GM12878 (cell line): Measurements from ENCODE around the gene LKAAEAR1. TPM values are rescaled to one million over a fixed set of nuclear protein-coding genes. Genes with fewer than 3 reads are reported as not detected.

Source experiments
- ATAC-seq: fragments of 200-7000 bp; cut with Tn5 transposase; 3 replicates; pipeline ENCODE4 v1.9.1; 2020; ENCODE audit warnings: mild to moderate bottlenecking, moderate library complexity
- BruUV-seq: library from RNA; stranded (reverse); fragments of 400-500 nt; replicated peaks from 2 replicates; lab custom pipeline; 2021; lab: Mats Ljungman, UMichigan
- CTCF ChIA-PET: fragments of 300-600 bp; sonication (Branson Sonifier 250); formaldehyde crosslinking; extraction: SDS; loops from one replicate; lab custom pipeline; 2021; ENCODE audit warnings: inconsistent platforms; lab: Yijun Ruan, JAX
- POLR2A ChIA-PET: fragments of 350-600 bp; formaldehyde crosslinking; extraction: SDS; loops from one replicate; lab custom pipeline; 2021; ENCODE audit warnings: inconsistent platforms; lab: Charles Lee
- RAD21 ChIA-PET: fragments of 300-600 bp; sonication (Branson Sonifier 250); formaldehyde crosslinking; loops from one replicate; lab custom pipeline; 2023; ENCODE audit warnings: antibody characterized with exemption; ENCODE audit not compliant: unreplicated experiment; lab: Charles Lee
- SMC1A ChIA-PET: fragments of 300-600 bp; sonication (Branson Sonifier 250); formaldehyde crosslinking; loops from one replicate; lab custom pipeline; 2023; ENCODE audit not compliant: unreplicated experiment, uncharacterized antibody; lab: Charles Lee
- DNase-seq: peaks from one replicate; pipeline ENCODE4 v3.0.0-alpha.2; 2011; ENCODE audit warnings: low read depth, low spot score
- FAIRE-seq: peaks from 3 replicates; lab custom pipeline; 2011; peaks lifted over from hg19 to GRCh38; lab: Jason Lieb, UNC
- H2AFZ ChIP-seq: 2 replicates; pipeline ENCODE4 v1.6.0; 2011; ENCODE audit warnings: low read depth, low read length, control low read depth; ENCODE audit not compliant: control insufficient read depth
- H3K27ac ChIP-seq: 2 replicates; pipeline ENCODE4 v1.5.1; 2011; ENCODE audit warnings: control low read depth; ENCODE audit not compliant: control insufficient read depth, insufficient read depth
- H3K27me3 ChIP-seq, 2 experiments: replicated peaks in 1 of 2; 2 replicates each; pipeline versions ENCODE4 v1.6.0 to v1.6.1; 2011; ENCODE audit warnings: low read length in 1 of 2; ENCODE audit not compliant: control insufficient read depth in 2 of 2, insufficient read depth in 2 of 2
- H3K36me3 ChIP-seq, 2 experiments: 2 replicates each; pipeline ENCODE4 v1.5.1; 2011; ENCODE audit warnings: low read length in 1 of 2; ENCODE audit not compliant: control insufficient read depth in 2 of 2, insufficient read depth in 2 of 2
- H3K4me1 ChIP-seq: 2 replicates; pipeline ENCODE4 v1.6.1; 2011; ENCODE audit warnings: mild to moderate bottlenecking, low read length, moderate library complexity, mixed read lengths; ENCODE audit not compliant: control insufficient read depth, insufficient read depth
- H3K4me2 ChIP-seq: 2 replicates; pipeline ENCODE4 v1.6.0; 2011; ENCODE audit warnings: control low read depth; ENCODE audit not compliant: control insufficient read depth, insufficient read depth
- H3K4me3 ChIP-seq: fragments of 200-600 bp; sonication (generic); 2 replicates; pipeline ENCODE4 v1.5.1; 2016
- H3K79me2 ChIP-seq: 2 replicates; pipeline ENCODE4 v1.6.0; 2011; ENCODE audit warnings: low read length; ENCODE audit not compliant: control insufficient read depth, insufficient read depth
- H3K9ac ChIP-seq: 2 replicates; pipeline ENCODE4 v1.8.0; 2011; ENCODE audit warnings: low read length, control low read depth, mixed read lengths; ENCODE audit not compliant: control insufficient read depth, insufficient read depth
- H3K9me3 ChIP-seq: replicated peaks from 3 replicates; pipeline ENCODE4 v1.5.1; 2011; ENCODE audit warnings: mild to moderate bottlenecking, low read length; ENCODE audit not compliant: control insufficient read depth, insufficient read depth
- H4K20me1 ChIP-seq: 2 replicates; pipeline ENCODE4 v1.6.0; 2011; ENCODE audit not compliant: control insufficient read depth, insufficient read depth
- BACH1 ChIP-seq: fragments of 450-650 bp; IDR thresholded peaks from 2 replicates; pipeline ENCODE4 v1.6.1; 2017; ENCODE audit warnings: mild to moderate bottlenecking, borderline replicate concordance
- BHLHE40 ChIP-seq, 2 experiments: fragments of 450-650 bp in 1 of 2; IDR thresholded peaks; 2 replicates each; pipeline ENCODE4 v1.6.1; 2011 to 2017; ENCODE audit warnings: low read depth in 2 of 2, borderline replicate concordance in 1 of 2, improper control_type of control experiment in 1 of 2, low read length in 1 of 2, mild to moderate bottlenecking in 1 of 2
- CHD4 ChIP-seq: fragments of 200-600 bp; sonication (generic); IDR thresholded peaks from 2 replicates; pipeline ENCODE4 v1.6.1; 2016; ENCODE audit warnings: mild to moderate bottlenecking
- HCFC1 ChIP-seq: fragments of 150-350 bp; IDR thresholded peaks from 2 replicates; pipeline ENCODE4 v1.6.1; 2014; ENCODE audit warnings: low read length
- HDAC6 ChIP-seq: fragments of 200-600 bp; sonication (generic); IDR thresholded peaks from one replicate; pipeline ENCODE4 v1.8.0; 2017; ENCODE audit warnings: antibody characterized with exemption; ENCODE audit not compliant: unreplicated experiment
- HDGF ChIP-seq: fragments of 450-650 bp; IDR thresholded peaks from 2 replicates; pipeline ENCODE4 v1.6.1; 2016; ENCODE audit warnings: antibody characterized with exemption
- MTA3 ChIP-seq: IDR thresholded peaks from 2 replicates; pipeline ENCODE4 v1.6.1; 2012; ENCODE audit warnings: low read length, inconsistent platforms, borderline replicate concordance
- MXI1 ChIP-seq: fragments of 150-350 bp; IDR thresholded peaks from 2 replicates; pipeline ENCODE4 v1.6.1; 2011; ENCODE audit warnings: low read depth, mild to moderate bottlenecking, inconsistent platforms, low read length, improper control_type of control experiment
- NFIC ChIP-seq: IDR thresholded peaks from 2 replicates; pipeline ENCODE4 v1.6.1; 2012; ENCODE audit warnings: low read depth, mild to moderate bottlenecking, inconsistent platforms, low read length, moderate library complexity
- NFXL1 ChIP-seq: fragments of 450-650 bp; IDR thresholded peaks from 2 replicates; pipeline ENCODE4 v1.6.1; 2017; ENCODE audit warnings: antibody characterized with exemption, mild to moderate bottlenecking, borderline replicate concordance
- NR2F1 ChIP-seq: fragments of 450-650 bp; conservative IDR thresholded peaks from 2 replicates; pipeline ENCODE4 v1.6.1; 2017; ENCODE audit warnings: mild to moderate bottlenecking
- POLR2A ChIP-seq: IDR thresholded peaks from 2 replicates; pipeline ENCODE4 v1.6.1; 2011; ENCODE audit warnings: low read depth, mild to moderate bottlenecking, low read length
- PRDM15 ChIP-seq: fragments of 450-650 bp; formaldehyde crosslinking; IDR thresholded peaks from 2 replicates; pipeline ENCODE4 v1.4.0; 2020; ENCODE audit warnings: mild to moderate bottlenecking, moderate library complexity
- RB1 ChIP-seq: fragments of 450-650 bp; formaldehyde crosslinking; IDR thresholded peaks from 2 replicates; pipeline ENCODE4 v1.6.1; 2017; ENCODE audit warnings: mild to moderate bottlenecking, borderline replicate concordance
- RCOR1 ChIP-seq: conservative IDR thresholded peaks from 2 replicates; pipeline ENCODE4 v1.6.1; 2012; ENCODE audit warnings: low read depth, low read length, improper control_type of control experiment
- SREBF2 ChIP-seq: IDR thresholded peaks from 2 replicates; pipeline ENCODE4 v1.6.1; 2012; ENCODE audit warnings: mild to moderate bottlenecking, low read length
- TCF7 ChIP-seq: IDR thresholded peaks from 2 replicates; pipeline ENCODE4 v1.6.1; 2014; ENCODE audit warnings: antibody characterized with exemption, borderline replicate concordance
- ZNF207 ChIP-seq: fragments of 450-650 bp; IDR thresholded peaks from 2 replicates; pipeline ENCODE4 v1.6.1; 2014; ENCODE audit warnings: antibody characterized with exemption, mild to moderate bottlenecking, borderline replicate concordance
- ZNF24 ChIP-seq: fragments of 450-650 bp; IDR thresholded peaks from 2 replicates; pipeline ENCODE4 v1.6.1; 2017; ENCODE audit warnings: antibody characterized with exemption, mild to moderate bottlenecking
- WGBS: methylation state at CpG from one replicate; pipeline ENCODE4 v1.1.6; 2016; ENCODE audit warnings: low lambda C conversion rate; ENCODE audit not compliant: insufficient replicate concordance, insufficient coverage; ENCODE audit errors: missing lambda C conversion rate; 5-methylcytosine and 5-hydroxymethylcytosine counted together
- in situ Hi-C: fragments of 300-500 bp; cut with MboI; formaldehyde crosslinking; loops from 9 replicates; pipeline ENCODE4 v1.14.3; 2018; ENCODE audit warnings: mixed read lengths
- intact Hi-C: fragments of 100-400 bp; cut with micrococcal nuclease; formaldehyde crosslinking; loops from one replicate; pipeline ENCODE4 v1.14.2; 2022; ENCODE audit not compliant: unreplicated experiment
- polyA plus RNA-seq, 11 experiments: library from polyadenylated mRNA; depleted of rRNA in 4 of 11; unstranded in 6 of 11; stranded (reverse) in 5 of 11; fragments of >200 nt; fragmentation: Nextera tagmentation in 4 of 11; fragmentation: Illumina TruSeq in 1 of 11; extraction: Ambion mirVana in 4 of 11; extraction: Trizol in 1 of 11; gene quantifications; 1 replicate in 1 of 11; 2 replicates in 10 of 11; pipeline versions ENCODE4 v1.2.1 to v1.2.3, GENCODE V29; 2011 to 2016; ENCODE audit warnings: inconsistent platforms in 2 of 11, missing spikeins in 2 of 11, low read depth in 1 of 11
- total RNA-seq, 4 experiments: library from RNA; depleted of rRNA in 3 of 4; stranded (reverse); fragments of >200 nt in 3 of 4; fragmentation: Illumina TruSeq in 1 of 4; extraction: Trizol in 1 of 4; gene quantifications; 2 replicates each; pipeline versions ENCODE4 v1.2.1 to v1.2.3, GENCODE V29; 2013 to 2021
- TF ChIP-seq, protein P1 (sequence below): fragments of 450-650 bp; formaldehyde crosslinking; IDR thresholded peaks from 2 replicates; pipeline ENCODE4 v1.5.0; 2022; ENCODE audit warnings: mild to moderate bottlenecking, missing genetic modification characterization

LKAAEAR1 gene
- total and polyA plus RNA-seq, 10 of the 15 experiments (the other 5 are each of a cell fraction or from before 2014, with no cell fraction given), result not detected

DNA sequence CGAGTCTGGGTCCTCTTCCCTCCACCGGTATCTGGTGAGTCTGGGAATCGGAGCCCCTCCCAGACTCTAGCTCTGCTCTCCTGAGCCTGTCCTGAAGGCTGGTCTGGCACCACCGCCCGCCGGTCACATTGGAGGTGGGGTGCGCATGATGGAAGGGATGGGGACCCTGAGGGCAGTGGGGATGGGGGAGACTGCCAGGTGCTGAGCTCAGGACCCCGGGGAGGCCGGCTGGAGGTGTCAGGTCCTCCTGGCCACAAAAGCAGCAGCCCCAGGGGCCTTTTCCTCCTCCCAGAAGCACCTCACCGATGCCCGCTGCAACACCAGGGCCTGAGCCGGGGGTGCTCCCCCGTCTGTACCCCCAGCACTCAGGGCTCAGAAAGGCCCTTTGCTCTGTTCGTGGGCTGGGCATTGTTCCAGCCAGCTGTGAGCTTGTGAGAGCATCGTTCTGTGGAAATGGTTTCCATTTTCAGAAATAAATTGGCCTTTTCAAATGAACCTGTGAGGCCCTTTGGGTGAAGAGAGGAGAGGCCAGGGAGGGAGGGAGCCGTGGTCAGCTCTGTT lies 25.7 kb upstream of the LKAAEAR1 start:
- Histone ChIP-seq H3K4me1 (no peaks in the 10 kb centered on the region; the same call in 1 of the 2 replicates), H3K36me3 (no peaks in the 10 kb centered on the region), H3K27ac (no peak overlapping the region), H3K27me3 (peaks cover 0 to 3% of the 10 kb centered on the region in 2 experiments; a peak in 2 of 4 replicates), H3K4me3 (no peak overlapping the region), H3K9me3 (no peaks in the 10 kb centered on the region), H4K20me1 (no peaks in the 10 kb centered on the region), H3K79me2 (no peaks in the 10 kb centered on the region), H2AFZ (no peak overlapping the region), H3K4me2 (no peak overlapping the region), H3K9ac (no peak overlapping the region)
- ChIA-PET RAD21 (interaction anchor here (1.2 to 4.9 kb wide), 2 partner anchors 10 to 26 kb away, joined by 4 to 16 read pairs; partner anchors contain the start of gene LKAAEAR1), POLR2A (interaction anchor here (0.8 to 1.0 kb wide), 2 partner anchors 9 to 30 kb away, joined by 5 to 6 read pairs; partner anchors contain the start of genes OPRL1 and RGS19), CTCF (interaction anchor here (1.0 to 4.6 kb wide), 2 partner anchors 11 to 130 kb away, joined by 3 to 23 read pairs; no protein-coding TSS in a partner anchor), SMC1A (interaction anchor here (0.7 to 1.7 kb wide), 4 partner anchors 9 to 32 kb away, joined by 3 to 5 read pairs (median 4); no protein-coding TSS in a partner anchor)
- FAIRE-seq, result no peak
- intact Hi-C loops, result no loop called here
- WGBS, result 44% methylated on average over 16 of the region's 16 CpGs
- no peak for ATAC-seq
- no peak for DNase-seq
- no peak for TF ChIP-seq PRDM15
- TF ChIP-seq, protein P1, sequence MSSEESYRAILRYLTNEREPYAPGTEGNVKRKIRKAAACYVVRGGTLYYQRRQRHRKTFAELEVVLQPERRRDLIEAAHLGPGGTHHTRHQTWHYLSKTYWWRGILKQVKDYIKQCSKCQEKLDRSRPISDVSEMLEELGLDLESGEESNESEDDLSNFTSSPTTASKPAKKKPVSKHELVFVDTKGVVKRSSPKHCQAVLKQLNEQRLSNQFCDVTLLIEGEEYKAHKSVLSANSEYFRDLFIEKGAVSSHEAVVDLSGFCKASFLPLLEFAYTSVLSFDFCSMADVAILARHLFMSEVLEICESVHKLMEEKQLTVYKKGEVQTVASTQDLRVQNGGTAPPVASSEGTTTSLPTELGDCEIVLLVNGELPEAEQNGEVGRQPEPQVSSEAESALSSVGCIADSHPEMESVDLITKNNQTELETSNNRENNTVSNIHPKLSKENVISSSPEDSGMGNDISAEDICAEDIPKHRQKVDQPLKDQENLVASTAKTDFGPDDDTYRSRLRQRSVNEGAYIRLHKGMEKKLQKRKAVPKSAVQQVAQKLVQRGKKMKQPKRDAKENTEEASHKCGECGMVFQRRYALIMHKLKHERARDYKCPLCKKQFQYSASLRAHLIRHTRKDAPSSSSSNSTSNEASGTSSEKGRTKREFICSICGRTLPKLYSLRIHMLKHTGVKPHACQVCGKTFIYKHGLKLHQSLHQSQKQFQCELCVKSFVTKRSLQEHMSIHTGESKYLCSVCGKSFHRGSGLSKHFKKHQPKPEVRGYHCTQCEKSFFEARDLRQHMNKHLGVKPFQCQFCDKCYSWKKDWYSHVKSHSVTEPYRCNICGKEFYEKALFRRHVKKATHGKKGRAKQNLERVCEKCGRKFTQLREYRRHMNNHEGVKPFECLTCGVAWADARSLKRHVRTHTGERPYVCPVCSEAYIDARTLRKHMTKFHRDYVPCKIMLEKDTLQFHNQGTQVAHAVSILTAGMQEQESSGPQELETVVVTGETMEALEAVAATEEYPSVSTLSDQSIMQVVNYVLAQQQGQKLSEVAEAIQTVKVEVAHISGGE (CRISPR knock-in tag), result no peak
- no peak for TF ChIP-seq BACH1
- TF ChIP-seq CHD4, result no peak
- TF ChIP-seq NFXL1, result no peak
- TF ChIP-seq RB1, result no peak
- TF ChIP-seq ZNF24, result no peak
- TF ChIP-seq POLR2A, result no peak
- no peak for TF ChIP-seq TCF7
- no peak for TF ChIP-seq HDAC6
- no peak for TF ChIP-seq SREBF2
- TF ChIP-seq NFIC, result no peak
- no peak for TF ChIP-seq BHLHE40 (IDR thresholded peaks at IDR 0.05; ENCODE audit: borderline replicate concordance in 1 of 2, low read depth in 2 of 2, low read length in 1 of 2)
- no peak for TF ChIP-seq HCFC1
- TF ChIP-seq MXI1, result no peak
- TF ChIP-seq HDGF, result no peak
- no peak for TF ChIP-seq RCOR1
- no peak for TF ChIP-seq NR2F1
- TF ChIP-seq MTA3, result no peak
- no peak for TF ChIP-seq ZNF207
- no TSS peak for BruUV-seq
- in situ Hi-C loops, result no loop called here
